Uterus (tissue), 2 donors: ENCODE measurements around the gene EXOC4.

Experiments
- CTCF ChIP-seq, 4 experiments: fragments of 200-600 bp in 2 of 4; fragments of 450-650 bp in 2 of 4; sonication (generic) in 2 of 4; IDR thresholded peaks; one replicate each; pipeline ENCODE4 v1.5.1; 2016 to 2019; ENCODE audit warnings: antibody characterized with exemption in 4 of 4, mild to moderate bottlenecking in 2 of 4, moderate library complexity in 1 of 4
- POLR2A ChIP-seq, 2 donors: fragments of 450-650 bp; IDR thresholded peaks; one replicate each; pipeline ENCODE4 v1.6.1; 2016; ENCODE audit warnings: antibody characterized with exemption in 2 of 2, mild to moderate bottlenecking in 1 of 2, moderate library complexity in 1 of 2

- TF ChIP-seq POLR2A (IDR thresholded peaks at IDR 0.05) (no peak), CTCF (IDR thresholded peaks at IDR 0.05) (no peak)
Measured at GRCh38 chr7:133775201-133775600, 522.3 kb downstream of the EXOC4 start.
